GM19239 (cell line): ENCODE results near the gene MMP24.

Experiments used
- DNase-seq: peaks from one replicate; pipeline ENCODE4 v3.0.0; 2011; ENCODE audit warnings: low spot score; ENCODE audit not compliant: insufficient read length
- FAIRE-seq: peaks from 2 replicates; lab custom pipeline; 2011; peaks lifted over from hg19 to GRCh38; lab: Jason Lieb, UNC

The MMP24 gene

GRCh38 chr20:35326021-35326739 is 99.7 kb downstream of the MMP24 start:
- DNase-seq (no peak), FAIRE-seq (no peak)
